Right renal cortex interstitium (tissue), 3 donors: ENCODE results near the gene L3MBTL2. TPM values are rescaled to one million over a fixed set of nuclear protein-coding genes. Genes with fewer than 3 reads are reported as not detected.

Experiments
- DNase-seq, 3 donors: peaks; one replicate each; pipeline ENCODE4 v3.0.0-alpha.2; 2013; ENCODE audit warnings: low read depth in 3 of 3, low spot score in 2 of 3
- polyA plus RNA-seq, 3 donors: library from polyadenylated mRNA; unstranded; fragments of 120-200 nt; gene quantifications; one replicate each; pipeline ENCODE4 v1.2.1, GENCODE V29; 2013; ENCODE audit not compliant: insufficient read length in 3 of 3

L3MBTL2 gene
- polyA plus RNA-seq, 3 donors: 26.4 to 29.3 (median 27.8) TPM

DNA sequence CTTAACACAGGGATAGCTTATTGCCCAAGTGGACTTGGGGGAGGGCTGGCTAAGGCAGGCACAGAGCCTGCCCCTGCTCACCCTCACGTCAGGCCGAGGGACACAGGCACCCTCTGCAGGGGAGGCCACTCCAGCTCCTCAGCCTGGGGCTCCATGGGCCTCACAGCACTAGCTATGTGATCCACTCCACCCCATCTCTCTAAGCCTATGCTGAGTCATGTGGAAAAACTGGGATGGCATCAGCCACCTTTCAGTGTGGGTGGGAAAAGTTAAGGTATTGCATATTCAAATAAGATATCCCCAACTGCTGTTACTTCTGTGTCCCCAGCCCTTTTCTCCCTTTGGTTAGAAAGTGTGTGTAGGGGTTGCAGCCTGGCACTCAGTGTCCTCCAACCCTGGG is 58.6 kb downstream of the L3MBTL2 start:
- no peak for DNase-seq

GRCh38 chr22:41264408-41264941 is 59.4 kb downstream of the L3MBTL2 start:
- no peak for DNase-seq

- no peak for DNase-seq
Observed at GRCh38 chr22:41267958-41268357, 62.8 kb downstream of the L3MBTL2 start.

DNA sequence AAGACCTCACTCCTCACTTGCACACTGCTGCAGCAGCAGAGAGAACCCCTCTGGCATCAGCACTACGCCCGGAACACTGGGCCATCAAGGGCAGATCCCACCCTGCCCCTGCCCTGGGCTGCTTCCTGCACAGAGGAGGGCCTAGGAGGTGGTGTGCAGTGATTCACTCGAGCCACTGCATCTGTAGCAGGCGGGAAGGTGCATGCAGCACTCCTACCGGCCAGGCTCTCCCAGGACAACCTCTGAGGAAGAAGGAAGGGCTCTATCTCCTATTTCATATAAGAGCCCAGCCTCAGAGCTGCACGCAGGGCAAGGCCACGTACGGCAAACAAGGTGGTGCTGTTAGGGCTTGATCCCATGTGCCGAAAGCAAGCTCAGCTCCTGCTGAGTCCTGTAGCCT is 66.7 kb downstream of the L3MBTL2 start:
- no peak for DNase-seq

DNA sequence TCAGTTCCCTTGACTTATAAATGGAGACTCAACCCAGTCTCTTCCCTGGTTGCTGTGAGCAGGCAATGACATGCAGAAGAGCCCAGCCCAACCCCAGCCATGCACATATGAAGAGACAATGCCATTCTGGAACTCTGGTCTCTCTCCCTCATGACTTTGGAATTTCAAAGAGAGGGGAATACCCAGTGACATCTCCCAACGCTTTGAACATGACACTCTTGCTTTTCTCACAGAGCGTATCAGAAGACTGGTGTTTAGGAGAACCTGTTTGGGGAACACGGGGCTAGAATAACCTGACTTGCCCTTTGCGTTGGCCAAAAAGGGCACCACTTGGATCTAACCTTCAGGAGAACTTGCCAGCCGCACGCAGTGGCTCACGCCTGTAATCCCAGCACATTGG is 68.0 kb downstream of the L3MBTL2 start:
- DNase-seq: no peak

GRCh38 chr22:41274856-41275255 is 69.7 kb downstream of the L3MBTL2 start:
- no peak for DNase-seq

DNA sequence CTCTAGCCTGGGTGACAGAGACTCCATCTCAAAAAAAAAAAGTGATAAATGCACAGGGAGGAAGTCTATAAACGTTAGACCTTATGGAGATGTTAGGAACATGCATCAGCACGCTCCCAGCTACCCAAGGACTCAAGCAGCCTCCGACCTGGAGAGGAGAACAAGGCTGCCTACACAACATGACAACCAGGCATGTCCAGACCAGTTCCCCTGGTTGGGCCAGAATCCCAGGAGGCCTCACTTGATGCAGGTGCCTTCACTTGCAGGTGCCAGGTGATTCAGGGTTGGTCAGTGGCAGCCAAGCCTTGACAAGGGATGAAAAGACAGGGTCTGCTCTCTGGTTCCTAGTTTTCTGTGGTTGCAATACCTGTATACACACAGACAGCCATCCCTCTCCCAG is 75.0 kb downstream of the L3MBTL2 start:
- DNase-seq: no peak

- no peak for DNase-seq
Observed at GRCh38 chr22:41280854-41281253, 75.7 kb downstream of the L3MBTL2 start.

Other genes starting within 250 kb of the L3MBTL2 start
- 10 to 100 TPM; 64.6 to 72.3 (median 68.6) TPM for gene EP300, start 112.7 kb upstream of the L3MBTL2 start, polyA plus RNA-seq
- gene CHADL, start 35.6 kb downstream of the L3MBTL2 start, polyA plus RNA-seq: 1 to 10 TPM; 2.7 to 3.1 (median 2.9) TPM
- 10 to 100 TPM; 45.4 to 51.1 (median 47.1) TPM for gene RANGAP1, start 80.9 kb downstream of the L3MBTL2 start, polyA plus RNA-seq
- 10 to 100 TPM; 68.3 to 85.9 (median 76.5) TPM for gene ZC3H7B, start 96.2 kb downstream of the L3MBTL2 start, polyA plus RNA-seq
- 10 to 100 TPM; 16.0 to 18.9 (median 17.2) TPM for gene TEF, start 176.6 kb downstream of the L3MBTL2 start, polyA plus RNA-seq
- gene TOB2, start 241.5 kb downstream of the L3MBTL2 start, polyA plus RNA-seq: 10 to 100 TPM; 46.2 to 54.6 (median 48.3) TPM